Breast epithelium (tissue), 3 donors: ENCODE data around the gene DMKN.

Experiments
- CTCF ChIP-seq, 3 donors: fragments of 450-650 bp; IDR thresholded peaks; one replicate each; pipeline ENCODE4 v1.5.1; 2016 to 2017; ENCODE audit warnings: antibody characterized with exemption in 3 of 3, mild to moderate bottlenecking in 3 of 3, moderate library complexity in 3 of 3
- POLR2A ChIP-seq: fragments of 450-650 bp; IDR thresholded peaks from one replicate; pipeline ENCODE4 v1.6.1; 2016; ENCODE audit warnings: antibody characterized with exemption, mild to moderate bottlenecking, moderate library complexity

GRCh38 chr19:35531291-35531690, 17.8 kb upstream of the DMKN start:
- TF ChIP-seq CTCF (IDR thresholded peaks at IDR 0.05) (no peak), POLR2A (no peak)
